Thyroid gland (tissue), 4 donors: Measurements from ENCODE around the gene COMMD4. TPM values are rescaled to one million over a fixed set of nuclear protein-coding genes. Genes with fewer than 3 reads are reported as not detected.
"Not testable (repeated sequence)": the region's sequence is repeated elsewhere in the genome, so short reads cannot be mapped to it uniquely, and the experiment has no call there.

Source experiments
- DNase-seq, 2 donors: peaks; one replicate each; pipeline ENCODE4 v3.0.0-alpha.2; 2019
- H3K27ac ChIP-seq, 3 donors: fragments of 200-600 bp; sonication (generic); 1 replicate in 2 of 3; 2 replicates in 1 of 3; pipeline ENCODE4 v1.5.1; 2016 to 2019; ENCODE audit warnings: mild to moderate bottlenecking in 1 of 3, moderate library complexity in 1 of 3
- H3K27me3 ChIP-seq: fragments of 200-600 bp; sonication (generic); one replicate; pipeline ENCODE4 v1.5.1; 2019
- H3K36me3 ChIP-seq, 2 donors: fragments of 200-600 bp; sonication (generic); one replicate each; pipeline ENCODE4 v1.5.1; 2016 to 2019
- H3K4me1 ChIP-seq, 2 donors: fragments of 200-600 bp; sonication (generic); one replicate each; pipeline ENCODE4 v1.5.1; 2017 to 2019
- H3K4me3 ChIP-seq, 3 donors: fragments of 200-600 bp; sonication (generic); replicated peaks in 1 of 3; 1 replicate in 2 of 3; 2 replicates in 1 of 3; pipeline ENCODE4 v1.5.1; 2016; ENCODE audit warnings: mild to moderate bottlenecking in 1 of 3
- H3K9me3 ChIP-seq: fragments of 200-600 bp; sonication (generic); one replicate; pipeline ENCODE4 v1.5.1; 2017
- CTCF ChIP-seq, 6 experiments: fragments of 200-600 bp in 3 of 6; fragments of 450-650 bp in 3 of 6; sonication (generic) in 3 of 6; IDR thresholded peaks; one replicate each; pipeline ENCODE4 v1.5.1; 2016 to 2019; ENCODE audit warnings: antibody characterized with exemption in 6 of 6, mild to moderate bottlenecking in 2 of 6, inconsistent platforms in 1 of 6, moderate library complexity in 1 of 6
- POLR2A ChIP-seq, 2 donors: fragments of 450-650 bp; IDR thresholded peaks; one replicate each; pipeline ENCODE4 v1.6.1; 2017; ENCODE audit warnings: antibody characterized with exemption in 2 of 2, mild to moderate bottlenecking in 2 of 2, moderate library complexity in 1 of 2
- WGBS, 2 donors: methylation state at CpG; one replicate each; pipeline ENCODE4 v1.1.5; 2017; 5-methylcytosine and 5-hydroxymethylcytosine counted together
- intact Hi-C: fragments of 100-400 bp; cut with DNase I; formaldehyde crosslinking; loops from one replicate; pipeline ENCODE4 v1.15.1; 2023
- total RNA-seq, 4 donors: library from RNA; depleted of rRNA; stranded (reverse); fragments of >200 nt; gene quantifications; one replicate each; pipeline ENCODE4 v1.2.3, GENCODE V29; 2016

COMMD4 gene
- total RNA-seq, 4 donors from 2014 or later: 58.1 to 83.6 (median 61.1) TPM

GRCh38 chr15:75348562-75349350 is 12.9 kb downstream of the COMMD4 start:
- no peaks in the 10 kb centered on the region for H3K27me3 ChIP-seq
- intact Hi-C loops: no loop called here
- peak overlapping the region; percentile 60 to 89 (median 87) for H3K4me3 ChIP-seq
- H3K4me1 ChIP-seq: peaks cover 6 to 12% of the 10 kb centered on the region in 2 donors
- DNase-seq: peak; percentile 36 to 43
- WGBS, 2 donors: 41 to 44% methylated on average over 25 to 38 of the region's 46 CpGs
- H3K9me3 ChIP-seq: no peaks in the 10 kb centered on the region
- no peaks in the 10 kb centered on the region for H3K36me3 ChIP-seq
- TF ChIP-seq POLR2A (IDR thresholded peaks at IDR 0.05): no peak
- no peak for TF ChIP-seq CTCF (IDR thresholded peaks at IDR 0.05)
- H3K27ac ChIP-seq: peak overlapping the region in 1 of 3 donors; percentile 35

- DNase-seq, H3K9me3 ChIP-seq, H3K27ac ChIP-seq, H3K27me3 ChIP-seq, H3K4me3 ChIP-seq, H3K36me3 ChIP-seq, intact Hi-C loops: not testable (repeated sequence)
- 95 to 97% methylated on average over 5 to 8 of the region's 8 CpGs for WGBS, 2 donors
- H3K4me1 ChIP-seq: peaks cover 6 to 12% of the 10 kb centered on the region in 2 donors
These were observed 13.4 kb downstream of the COMMD4 start for GRCh38 chr15:75349351-75349669.

GRCh38 chr15:75349851-75350588 is 14.2 kb downstream of the COMMD4 start:
- TF ChIP-seq CTCF (IDR thresholded peaks at IDR 0.05) (no peak), POLR2A (IDR thresholded peaks at IDR 0.05) (no peak)
- Histone ChIP-seq H3K27me3 (no peaks in the 10 kb centered on the region), H3K36me3 (peaks cover 0 to 4% of the 10 kb centered on the region in 2 donors), H3K4me1 (peaks cover 6 to 12% of the 10 kb centered on the region in 2 donors), H3K27ac (no peak overlapping the region), H3K9me3 (no peaks in the 10 kb centered on the region), H3K4me3 (no peak overlapping the region)
- intact Hi-C loops: no loop called here
- WGBS, 2 donors: 69 to 86% methylated on average over 9 of the region's 9 CpGs
- DNase-seq: peak in 1 of 2 donors; percentile 24

- no peak overlapping the region for H3K27ac ChIP-seq
- H3K4me1 ChIP-seq: peaks cover 6 to 12% of the 10 kb centered on the region in 2 donors
- intact Hi-C loops: no loop called here
- H3K9me3 ChIP-seq: no peaks in the 10 kb centered on the region
- peaks cover 1 to 4% of the 10 kb centered on the region in 2 donors for H3K36me3 ChIP-seq
- DNase-seq: no peak
- WGBS, 2 donors: 73 to 82% methylated on average over 6 to 7 of the region's 7 CpGs
- no peaks in the 10 kb centered on the region for H3K27me3 ChIP-seq
- no peak overlapping the region for H3K4me3 ChIP-seq
- TF ChIP-seq POLR2A (IDR thresholded peaks at IDR 0.05) (no peak), CTCF (IDR thresholded peaks at IDR 0.05) (no peak)
These were observed 14.9 kb downstream of the COMMD4 start for GRCh38 chr15:75350601-75351361.

- no peak overlapping the region for H3K27ac ChIP-seq
- intact Hi-C loops: no loop called here
- H3K9me3 ChIP-seq: no peaks in the 10 kb centered on the region
- H3K36me3 ChIP-seq: peaks cover 8 to 15% of the 10 kb centered on the region in 2 donors
- TF ChIP-seq POLR2A (IDR thresholded peaks at IDR 0.05): no peak
- TF ChIP-seq CTCF (IDR thresholded peaks at IDR 0.05): no peak
- no peaks in the 10 kb centered on the region for H3K27me3 ChIP-seq
- no peak for DNase-seq
- WGBS, 2 donors: 93 to 97% methylated on average over 10 to 13 of the region's 16 CpGs
- H3K4me1 ChIP-seq: peaks cover 6 to 12% of the 10 kb centered on the region in 2 donors
- H3K4me3 ChIP-seq: no peak overlapping the region
These were observed 16.6 kb downstream of the COMMD4 start for GRCh38 chr15:75352186-75353080.
